COLO668 (cell line): ENCODE results near the gene TPTE2.
"Not testable (repeated sequence)": the region's sequence is repeated elsewhere in the genome, so short reads cannot be mapped to it uniquely, and the experiment has no call there.

Experiments used
- DNase-seq: peaks from one replicate; lab custom pipeline; 2025; ENCODE audit not compliant: unreplicated experiment; lab: John Stamatoyannopoulos, UW

The TPTE2 gene

GRCh38 chr13:19567820-19568534, 6.6 kb upstream of the TPTE2 start:
- DNase-seq, result no peak

GRCh38 chr13:19561585-19561984, 253 bp upstream of the TPTE2 start:
- no peak for DNase-seq

DNA sequence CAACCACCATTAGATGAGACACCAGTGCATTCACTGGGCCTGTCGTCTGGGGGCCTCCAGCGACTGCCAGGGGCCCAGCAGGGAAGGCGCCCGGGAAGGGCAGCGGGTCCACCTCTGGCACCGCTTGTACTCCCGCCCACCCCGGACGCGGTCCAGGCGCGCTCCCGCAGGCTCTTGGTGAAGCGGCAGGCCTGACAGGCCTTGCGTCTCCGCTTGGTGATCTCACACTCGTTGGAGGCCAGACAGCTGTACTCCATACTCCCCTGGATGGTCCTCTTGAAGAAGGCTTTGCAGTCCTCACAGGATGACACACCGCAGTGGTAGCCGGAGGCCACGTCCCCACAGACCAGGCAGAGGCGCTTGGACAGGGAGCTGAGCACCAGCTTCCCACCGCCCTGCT, 660 bp downstream of the TPTE2 start:
- DNase-seq, result not testable (repeated sequence)

DNA sequence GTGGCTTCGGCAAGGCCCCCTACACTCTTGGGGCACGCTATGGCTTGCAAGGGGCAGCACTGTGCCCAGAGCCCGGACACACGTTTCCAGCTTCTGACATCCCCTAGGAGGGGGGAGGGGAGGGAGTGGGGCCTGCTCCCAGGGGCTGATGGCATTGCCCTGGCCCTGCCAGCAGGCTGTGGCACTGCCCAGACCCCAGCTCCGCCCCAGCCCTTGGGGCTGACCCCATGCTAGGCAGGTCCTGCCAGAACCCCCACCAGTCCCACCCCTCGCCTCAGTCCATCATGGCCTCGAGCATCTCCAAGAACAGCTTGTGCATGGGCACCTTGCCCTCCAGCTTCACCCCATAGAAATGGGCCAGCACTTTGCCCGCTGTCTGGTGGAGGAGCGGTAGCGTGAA, 1.6 kb downstream of the TPTE2 start:
- DNase-seq, result not testable (repeated sequence)

GRCh38 chr13:19557287-19557686, 4.0 kb downstream of the TPTE2 start:
- DNase-seq, result not testable (repeated sequence)

DNA sequence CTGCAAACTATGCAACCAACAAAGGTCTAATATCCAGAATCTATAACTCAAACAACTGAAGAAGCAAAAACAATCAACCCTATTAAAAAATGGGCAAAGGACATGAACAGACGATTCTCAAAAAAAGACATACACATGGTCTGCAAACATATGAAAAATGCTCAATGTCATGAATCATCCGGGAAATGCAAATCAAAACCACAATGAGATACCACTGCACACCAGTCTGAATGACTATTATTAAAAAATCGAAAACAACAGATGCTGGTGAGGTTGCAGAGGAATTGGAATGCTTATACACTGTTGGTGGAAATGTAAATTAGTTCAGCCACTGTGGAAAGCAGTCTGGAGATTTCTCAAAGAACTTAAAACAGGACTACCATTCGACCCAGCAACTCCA, 12.1 kb downstream of the TPTE2 start:
- not testable (repeated sequence) for DNase-seq

- not testable (repeated sequence) for DNase-seq
Observed at GRCh38 chr13:19525634-19526033, 35.7 kb downstream of the TPTE2 start.

GRCh38 chr13:19519049-19519448, 42.3 kb downstream of the TPTE2 start:
- DNase-seq, result no peak

- not testable (repeated sequence) for DNase-seq
Observed at GRCh38 chr13:19507623-19508022, 53.7 kb downstream of the TPTE2 start.

GRCh38 chr13:19460126-19460525, 101.2 kb downstream of the TPTE2 start:
- not testable (repeated sequence) for DNase-seq

GRCh38 chr13:19439056-19439686, 122.2 kb downstream of the TPTE2 start:
- peak; percentile 57 for DNase-seq

- not testable (repeated sequence) for DNase-seq
Observed at GRCh38 chr13:19437780-19438179, 123.6 kb downstream of the TPTE2 start.

DNA sequence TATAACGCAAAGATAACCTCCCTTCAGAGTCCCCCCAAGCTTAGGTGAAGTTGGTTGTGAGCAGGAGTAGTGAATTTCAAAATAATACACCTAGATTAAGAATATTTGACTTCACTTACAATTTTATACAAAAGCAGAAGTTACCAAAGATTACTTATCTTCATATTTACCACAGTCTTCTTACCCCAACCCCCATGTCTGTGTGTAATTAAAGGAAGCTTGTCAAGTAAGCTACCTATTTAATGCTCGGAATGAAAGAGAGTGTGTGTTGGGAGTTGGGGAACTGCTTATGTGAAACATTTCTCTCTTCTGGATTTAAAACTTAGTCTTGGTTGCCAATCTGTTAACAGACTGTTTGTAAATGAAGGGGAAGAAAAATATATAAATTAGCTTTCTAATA, 139.1 kb downstream of the TPTE2 start:
- not testable (repeated sequence) for DNase-seq

GRCh38 chr13:19412494-19412893, 148.8 kb downstream of the TPTE2 start:
- not testable (repeated sequence) for DNase-seq

- DNase-seq, result not testable (repeated sequence)
Observed at GRCh38 chr13:19382746-19383511, 178.4 kb downstream of the TPTE2 start.

GRCh38 chr13:19382111-19382510, 179.2 kb downstream of the TPTE2 start:
- DNase-seq, result no peak
